ENCODE data around the gene FHL1.

The FHL1 gene

GRCh38 chrX:136201601-136202000, 54.3 kb downstream of the FHL1 start:
- TF ChIP-seq CTCF (IDR thresholded peaks at IDR 0.05), result no peak
- intact Hi-C loops (cut with DNase I; ENCODE audit: low total_unique reads), result no loop called here

GRCh38 chrX:136202889-136203288, 55.6 kb downstream of the FHL1 start:
- Histone ChIP-seq H3K4me1 (peaks cover 0 to 79% (median 33%) of the 10 kb centered on the region in 4 donors), H3K4me3 (peak overlapping the region; percentile 22 to 48), H3K27ac (peak overlapping the region; percentile 78 to 81), H3K9me3 (no peaks in the 10 kb centered on the region), H3K27me3 (no peaks in the 10 kb centered on the region), H3K36me3 (peaks cover 14 to 16% (median 14%) of the 10 kb centered on the region in 3 donors)
- no peak for DNase-seq
- intact Hi-C loops (cut with DNase I; ENCODE audit: low total_unique reads), result no loop called here
- TF ChIP-seq CTCF (IDR thresholded peaks at IDR 0.05), result no peak

More at GRCh38 chrX:136201601-136202000, 54.3 kb downstream of the FHL1 start:
- H3K4me1 ChIP-seq, result peaks cover 0 to 66% (median 25%) of the 10 kb centered on the region in 4 donors
- DNase-seq, result no peak
- H3K9me3 ChIP-seq, result no peaks in the 10 kb centered on the region
- H3K27ac ChIP-seq, result peak overlapping the region; percentile 78 to 81
- peak overlapping the region; percentile 48 to 49 for H3K4me3 ChIP-seq
- no peaks in the 10 kb centered on the region for H3K27me3 ChIP-seq
- H3K36me3 ChIP-seq, result peaks cover 1 to 4% (median 3%) of the 10 kb centered on the region in 3 donors

- no peak for TF ChIP-seq CTCF (IDR thresholded peaks at IDR 0.05)
- no peak for DNase-seq
- H3K27me3 ChIP-seq, result no peaks in the 10 kb centered on the region
- H3K36me3 ChIP-seq, result peaks cover 20 to 22% (median 20%) of the 10 kb centered on the region in 3 donors
- H3K4me3 ChIP-seq, result no peak overlapping the region
- H3K9me3 ChIP-seq, result no peaks in the 10 kb centered on the region
- intact Hi-C loops (cut with DNase I; ENCODE audit: low total_unique reads), result no loop called here
- H3K4me1 ChIP-seq, result peaks cover 0 to 84% (median 37%) of the 10 kb centered on the region in 4 donors
- H3K27ac ChIP-seq, result peak overlapping the region; percentile 78 to 81
Observed at GRCh38 chrX:136203438-136203837, 56.1 kb downstream of the FHL1 start.

GRCh38 chrX:136203951-136204350, 56.6 kb downstream of the FHL1 start:
- Histone ChIP-seq H3K4me1 (peaks cover 0 to 90% (median 39%) of the 10 kb centered on the region in 4 donors), H3K4me3 (peak overlapping the region in 1 of 2 donors; percentile 29), H3K36me3 (peaks cover 21 to 23% (median 22%) of the 10 kb centered on the region in 3 donors), H3K27me3 (no peaks in the 10 kb centered on the region), H3K27ac (peak overlapping the region; percentile 78 to 81), H3K9me3 (no peaks in the 10 kb centered on the region)
- no peak for DNase-seq
- no peak for TF ChIP-seq CTCF (IDR thresholded peaks at IDR 0.05)
- intact Hi-C loops (cut with DNase I; ENCODE audit: low total_unique reads), result no loop called here

- Histone ChIP-seq H3K9me3 (no peaks in the 10 kb centered on the region), H3K27ac (peak overlapping the region; percentile 78 to 81), H3K36me3 (peaks cover 21 to 23% (median 22%) of the 10 kb centered on the region in 3 donors), H3K27me3 (no peaks in the 10 kb centered on the region), H3K4me3 (peak overlapping the region; percentile 28 to 29), H3K4me1 (peaks cover 0 to 94% (median 42%) of the 10 kb centered on the region in 4 donors)
- TF ChIP-seq CTCF (IDR thresholded peaks at IDR 0.05), result no peak
- peak in 1 of 2 donors; percentile 67 for DNase-seq
- intact Hi-C loops (cut with DNase I; ENCODE audit: low total_unique reads), result no loop called here
Observed at GRCh38 chrX:136204571-136204970, 57.2 kb downstream of the FHL1 start.
